Skin epidermis (tissue), 12 donors: Measurements from ENCODE around the gene BOC.

Experiments
- H3K27ac ChIP-seq, 21 experiments: fragments of 200-600 bp; sonication (generic) in 11 of 21; one replicate each; pipeline ENCODE4 v1.5.0; 2020; ENCODE audit warnings: mild to moderate bottlenecking in 3 of 21, inconsistent platforms in 2 of 21, moderate library complexity in 2 of 21
- H3K4me3 ChIP-seq, 7 experiments: fragments of 200-600 bp; sonication (generic) in 2 of 7; one replicate each; pipeline ENCODE4 v1.5.0; 2020; ENCODE audit warnings: inconsistent platforms in 2 of 7, mild to moderate bottlenecking in 2 of 7, moderate library complexity in 1 of 7

Gene BOC

GRCh38 chr3:113183748-113184661 lies 27.4 kb upstream of the BOC start:
- Histone ChIP-seq H3K27ac (no peak overlapping the region), H3K4me3 (no peak overlapping the region)

GRCh38 chr3:113185194-113185835 lies 26.0 kb upstream of the BOC start:
- H3K27ac ChIP-seq = no peak overlapping the region
- H3K4me3 ChIP-seq = no peak overlapping the region

- Histone ChIP-seq H3K4me3 (no peak overlapping the region), H3K27ac (no peak overlapping the region)
Observed at GRCh38 chr3:113186566-113186965, 24.8 kb upstream of the BOC start.

- Histone ChIP-seq H3K4me3 (no peak overlapping the region), H3K27ac (peak overlapping the region in 4 of 21 experiments; percentile 2 to 78 (median 36))
Observed at GRCh38 chr3:113193288-113193687, 18.1 kb upstream of the BOC start.

GRCh38 chr3:113193719-113194118 lies 17.6 kb upstream of the BOC start:
- Histone ChIP-seq H3K27ac (peak overlapping the region in 7 of 21 experiments; percentile 2 to 78 (median 30)), H3K4me3 (no peak overlapping the region)

- H3K27ac ChIP-seq = peak overlapping the region in 7 of 21 experiments; percentile 0 to 78 (median 30)
- no peak overlapping the region for H3K4me3 ChIP-seq
Observed at GRCh38 chr3:113194823-113195401, 16.4 kb upstream of the BOC start.

- Histone ChIP-seq H3K4me3 (no peak overlapping the region), H3K27ac (no peak overlapping the region)
Observed at GRCh38 chr3:113200351-113200750, 11.0 kb upstream of the BOC start.

GRCh38 chr3:113200946-113201345 lies 10.4 kb upstream of the BOC start:
- H3K27ac ChIP-seq = no peak overlapping the region
- no peak overlapping the region for H3K4me3 ChIP-seq

- H3K27ac ChIP-seq = no peak overlapping the region
- no peak overlapping the region for H3K4me3 ChIP-seq
Observed at GRCh38 chr3:113204371-113204770, 7.0 kb upstream of the BOC start.

- H3K27ac ChIP-seq = no peak overlapping the region
Observed at GRCh38 chr3:113205481-113205880, 5.9 kb upstream of the BOC start.

GRCh38 chr3:113210604-113211329 lies 590 bp upstream of the BOC start:
- Histone ChIP-seq H3K4me3 (peak overlapping the region; percentile 57 to 77 (median 62)), H3K27ac (peak overlapping the region in 20 of 21 experiments; percentile 82 to 98 (median 94))

More at GRCh38 chr3:113205481-113205880, 5.9 kb upstream of the BOC start:
- H3K4me3 ChIP-seq = no peak overlapping the region

GRCh38 chr3:113212150-113212843 lies 940 bp downstream of the BOC start:
- Histone ChIP-seq H3K4me3 (peak overlapping the region; percentile 57 to 77 (median 62)), H3K27ac (peak overlapping the region; percentile 70 to 98 (median 94))

GRCh38 chr3:113212844-113213375 lies 1.6 kb downstream of the BOC start:
- Histone ChIP-seq H3K27ac (peak overlapping the region; percentile 14 to 98 (median 94)), H3K4me3 (peak overlapping the region; percentile 57 to 77 (median 62))

- Histone ChIP-seq H3K27ac (peak overlapping the region in 16 of 21 experiments; percentile 1 to 98 (median 94)), H3K4me3 (peak overlapping the region in 4 of 7 experiments; percentile 12 to 77 (median 57))
Observed at GRCh38 chr3:113213896-113214587, 2.7 kb downstream of the BOC start.

GRCh38 chr3:113214917-113215595 lies 3.7 kb downstream of the BOC start:
- Histone ChIP-seq H3K4me3 (no peak overlapping the region), H3K27ac (peak overlapping the region in 6 of 21 experiments; percentile 40 to 96 (median 54))

GRCh38 chr3:113216393-113216792 lies 5.0 kb downstream of the BOC start:
- peak overlapping the region in 2 of 21 experiments; percentile 25 to 60 for H3K27ac ChIP-seq
- no peak overlapping the region for H3K4me3 ChIP-seq

GRCh38 chr3:113218011-113218680 lies 6.8 kb downstream of the BOC start:
- no peak overlapping the region for H3K4me3 ChIP-seq
- H3K27ac ChIP-seq = peak overlapping the region in 6 of 21 experiments; percentile 9 to 64 (median 45)
